Measurements from ENCODE around the gene FBXL20.
"Not testable (repeated sequence)": the region's sequence is repeated elsewhere in the genome, so short reads cannot be mapped to it uniquely, and the experiment has no call there.

FBXL20 gene

GRCh38 chr17:39281806-39282205 lies 119.6 kb downstream of the FBXL20 start:
- TF ChIP-seq CTCF (IDR thresholded peaks at IDR 0.05; ENCODE audit: low read length, missing control alignments), result no peak
- no peak overlapping the region for H3K4me3 ChIP-seq (replicated peaks; ENCODE audit: low read depth, low read length)
- DNase-seq (ENCODE audit: low read depth), result peak; percentile 50

- H3K4me3 ChIP-seq (replicated peaks; ENCODE audit: low read depth, low read length); DNase-seq (ENCODE audit: low read depth): not testable (repeated sequence)
Observed at GRCh38 chr17:39278246-39278645, 123.2 kb downstream of the FBXL20 start.

DNA sequence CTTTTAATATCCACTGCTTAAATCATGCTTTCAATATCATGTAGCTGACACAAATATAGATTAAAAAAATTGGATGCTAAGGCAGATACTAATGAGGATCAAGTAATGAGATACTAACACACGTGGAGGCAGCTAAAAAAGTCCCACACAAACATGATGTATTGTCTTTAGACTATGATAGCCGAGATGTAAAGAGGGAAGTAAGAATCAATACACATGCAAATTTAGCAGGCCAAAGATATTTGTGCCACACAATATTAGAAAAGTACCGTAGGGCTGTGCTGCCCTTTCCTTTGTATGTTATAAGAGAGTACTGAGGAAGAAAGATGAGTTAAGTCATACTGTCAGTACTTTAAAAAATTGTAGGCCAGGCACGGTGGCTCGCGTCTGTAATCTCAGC lies 124.3 kb downstream of the FBXL20 start:
- no peak for TF ChIP-seq CTCF (IDR thresholded peaks at IDR 0.05; ENCODE audit: low read length, missing control alignments)
- no peak for DNase-seq (ENCODE audit: low read depth)
- H3K4me3 ChIP-seq (replicated peaks; ENCODE audit: low read depth, low read length), result no peak overlapping the region

DNA sequence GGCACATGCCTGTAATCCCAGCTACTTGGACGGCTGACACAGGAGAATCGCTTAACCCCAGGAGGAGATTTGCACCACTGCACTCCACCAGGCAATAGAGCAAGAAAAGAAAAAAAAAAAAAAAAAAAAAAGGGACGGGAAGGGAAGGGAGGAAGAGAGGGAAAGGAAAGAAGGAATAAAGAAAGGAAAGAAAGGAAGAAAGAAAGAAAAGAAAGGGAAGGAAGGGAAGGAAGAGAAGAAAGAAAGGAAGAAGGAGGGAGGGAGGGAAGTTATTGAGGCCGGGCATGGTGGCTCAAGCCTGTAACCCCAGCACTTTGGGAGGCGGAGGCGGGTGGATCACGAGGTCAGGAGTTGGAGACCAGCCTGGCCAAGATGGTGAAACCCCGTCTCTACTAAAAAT lies 125.3 kb downstream of the FBXL20 start:
- H3K4me3 ChIP-seq (replicated peaks; ENCODE audit: low read depth, low read length), result no peak overlapping the region
- DNase-seq (ENCODE audit: low read depth), result no peak
- TF ChIP-seq CTCF (IDR thresholded peaks at IDR 0.05; ENCODE audit: low read length, missing control alignments), result no peak

DNA sequence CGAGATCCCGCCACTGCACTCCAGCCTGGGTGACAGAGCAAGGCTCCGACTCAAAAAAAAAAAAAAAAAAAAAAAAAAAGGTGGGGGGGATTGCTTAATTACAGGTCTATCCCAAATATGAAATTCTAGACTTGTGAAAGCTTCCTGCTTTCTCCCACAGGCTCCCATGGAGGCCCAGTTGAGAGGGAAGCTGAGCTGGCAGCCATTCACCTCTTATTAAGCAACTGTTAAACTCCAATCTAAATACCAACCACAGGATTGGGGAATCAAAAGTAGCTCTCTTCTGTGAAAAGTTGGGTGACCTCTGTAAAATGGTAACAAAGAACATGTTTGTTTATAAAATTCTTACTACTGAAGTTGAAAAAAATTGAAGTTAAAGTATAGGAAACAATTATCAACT lies 129.9 kb downstream of the FBXL20 start:
- peak; percentile 63 for DNase-seq (ENCODE audit: low read depth)
- no peak for TF ChIP-seq CTCF (IDR thresholded peaks at IDR 0.05; ENCODE audit: low read length, missing control alignments)
- H3K4me3 ChIP-seq (replicated peaks; ENCODE audit: low read depth, low read length), result no peak overlapping the region

DNA sequence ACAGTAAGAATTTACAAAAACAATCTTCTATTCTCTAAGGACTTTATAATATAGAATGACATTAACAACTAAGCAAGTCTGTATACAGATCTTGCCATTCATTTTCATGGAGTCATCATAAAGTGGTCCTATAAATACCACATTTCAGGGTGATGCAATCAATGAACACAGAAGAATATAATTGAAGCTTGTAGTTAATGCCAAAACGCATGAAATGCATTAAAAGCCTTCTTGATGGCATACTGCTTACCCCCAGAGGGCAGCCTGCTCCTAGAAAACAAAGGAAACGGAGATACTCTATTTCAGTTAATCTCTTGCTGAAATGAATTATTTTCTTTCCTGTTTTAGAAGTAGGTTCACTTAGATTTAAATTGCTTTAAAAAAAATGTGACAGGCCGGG lies 130.5 kb downstream of the FBXL20 start:
- H3K4me3 ChIP-seq (replicated peaks; ENCODE audit: low read depth, low read length), result no peak overlapping the region
- peak; percentile 74 for DNase-seq (ENCODE audit: low read depth)
- TF ChIP-seq CTCF (IDR thresholded peaks at IDR 0.05; ENCODE audit: low read length, missing control alignments), result peak; percentile 59

- no peak for DNase-seq (ENCODE audit: low read depth)
- no peak overlapping the region for H3K4me3 ChIP-seq (replicated peaks; ENCODE audit: low read depth, low read length)
- TF ChIP-seq CTCF (IDR thresholded peaks at IDR 0.05; ENCODE audit: low read length, missing control alignments), result no peak
Observed at GRCh38 chr17:39264119-39264518, 137.3 kb downstream of the FBXL20 start.

GRCh38 chr17:39261286-39261685 lies 140.1 kb downstream of the FBXL20 start:
- peak; percentile 24 for TF ChIP-seq CTCF (IDR thresholded peaks at IDR 0.05; ENCODE audit: low read length, missing control alignments)
- no peak overlapping the region for H3K4me3 ChIP-seq (replicated peaks; ENCODE audit: low read depth, low read length)
- no peak for DNase-seq (ENCODE audit: low read depth)

Measured in fibroblast of pulmonary artery (primary cell).